SK-N-SH (cell line): ENCODE measurements around the gene MRGPRE. TPM values are rescaled to one million over a fixed set of nuclear protein-coding genes. Genes with fewer than 3 reads are reported as not detected.

Experiments
- CTCF ChIA-PET: fragments of 300-600, 350-600 bp; formaldehyde crosslinking; extraction: SDS; loops from one replicate; lab custom pipeline; 2021; lab: Yijun Ruan, JAX
- POLR2A ChIA-PET: fragments of 350-600 bp; sonication (Branson Sonifier 250); formaldehyde crosslinking; extraction: SDS; loops from one replicate; lab custom pipeline; 2020; ENCODE audit warnings: antibody characterized with exemption, inconsistent platforms; lab: Yijun Ruan, JAX
- DNase-seq: peaks from one replicate; pipeline ENCODE4 v3.0.0; 2012
- H2AFZ ChIP-seq: fragments of 200-600 bp; sonication (generic); 2 replicates; pipeline ENCODE4 v1.8.1; 2016; ENCODE audit warnings: antibody characterized with exemption, mild to moderate bottlenecking, low read depth
- H3F3A ChIP-seq: fragments of 200-600 bp; sonication (generic); replicated peaks from 2 replicates; pipeline ENCODE3; 2016; ENCODE audit warnings: antibody characterized with exemption, mild to moderate bottlenecking; ENCODE audit not compliant: insufficient read depth
- H3K27ac ChIP-seq, 2 experiments: fragments of 200-500 bp in 1 of 2; fragments of 200-600 bp in 1 of 2; sonication (Bioruptor generic) in 1 of 2; sonication (generic), shearing (Covaris generic) in 1 of 2; 2 replicates each; pipeline versions ENCODE4 v1.5.1 to v1.6.1; 2014 to 2016; ENCODE audit warnings: low read depth in 2 of 2, inconsistent platforms in 1 of 2, low read length in 1 of 2, mild to moderate bottlenecking in 1 of 2, mixed read lengths in 1 of 2
- H3K27me3 ChIP-seq: fragments of 200-600 bp; sonication (generic), shearing (Covaris generic); 2 replicates; pipeline ENCODE4 v1.6.1; 2016; ENCODE audit warnings: mixed run types; ENCODE audit not compliant: insufficient read depth
- H3K36me3 ChIP-seq, 2 experiments: fragments of 200-500 bp in 1 of 2; fragments of 200-600 bp in 1 of 2; sonication (Bioruptor generic) in 1 of 2; sonication (generic) in 1 of 2; replicated peaks in 1 of 2; 2 replicates each; pipeline versions ENCODE3 to v1.5.1; 2014 to 2016; ENCODE audit warnings: low read length in 1 of 2, mild to moderate bottlenecking in 1 of 2; ENCODE audit not compliant: insufficient read depth in 2 of 2, control insufficient read depth in 1 of 2
- H3K4me1 ChIP-seq, 2 experiments: fragments of 200-500 bp in 1 of 2; fragments of 200-600 bp in 1 of 2; sonication (Bioruptor generic) in 1 of 2; sonication (generic), shearing (Covaris generic) in 1 of 2; 2 replicates each; pipeline versions ENCODE4 v1.5.1 to v1.6.1; 2014 to 2016; ENCODE audit warnings: low read depth in 1 of 2, low read length in 1 of 2, mixed run types in 1 of 2; ENCODE audit not compliant: insufficient read depth in 2 of 2, control insufficient read depth in 1 of 2
- H3K4me2 ChIP-seq: fragments of 200-600 bp; sonication (generic), shearing (Covaris generic); 2 replicates; pipeline ENCODE4 v1.6.1; 2017; ENCODE audit warnings: mixed run types
- H3K4me3 ChIP-seq, 2 experiments: fragments of 200-500 bp in 1 of 2; fragments of 200-600 bp in 1 of 2; sonication (Bioruptor generic) in 1 of 2; sonication (generic), shearing (Covaris generic) in 1 of 2; 2 replicates each; pipeline versions ENCODE4 v1.5.1 to v1.8.1; 2014 to 2016; ENCODE audit warnings: low read depth in 2 of 2, inconsistent platforms in 1 of 2, low read length in 1 of 2, mild to moderate bottlenecking in 1 of 2, mixed read lengths in 1 of 2, moderate library complexity in 1 of 2
- H3K79me2 ChIP-seq: fragments of 200-600 bp; sonication (generic); 2 replicates; pipeline ENCODE4 v1.8.1; 2017; ENCODE audit warnings: mild to moderate bottlenecking; ENCODE audit not compliant: insufficient read depth
- H3K9ac ChIP-seq: fragments of 200-600 bp; sonication (generic); 2 replicates; pipeline ENCODE4 v1.6.1; 2017; ENCODE audit warnings: mixed run types
- H3K9me2 ChIP-seq: fragments of 200-600 bp; sonication (generic); 2 replicates; pipeline ENCODE4 v1.6.1; 2017; ENCODE audit warnings: mixed run types
- H3K9me3 ChIP-seq: fragments of 200-600 bp; sonication (generic); 2 replicates; pipeline ENCODE4 v1.6.1; 2017; ENCODE audit warnings: mixed run types, mild to moderate bottlenecking, moderate library complexity
- H4K20me1 ChIP-seq: fragments of 200-600 bp; sonication (generic); 2 replicates; pipeline ENCODE4 v1.6.1; 2017; ENCODE audit warnings: mild to moderate bottlenecking, mixed run types; ENCODE audit not compliant: insufficient read depth
- CTCF ChIP-seq: fragments of 200-600 bp; sonication (generic); IDR thresholded peaks from 2 replicates; pipeline ENCODE4 v1.6.1; 2017; ENCODE audit warnings: antibody characterized with exemption, mild to moderate bottlenecking, moderate library complexity
- FOSL2 ChIP-seq: IDR thresholded peaks from 2 replicates; pipeline ENCODE4 v1.4.0; 2012; ENCODE audit warnings: low read depth, mild to moderate bottlenecking, moderate library complexity, borderline replicate concordance
- FOXM1 ChIP-seq: IDR thresholded peaks from 2 replicates; pipeline ENCODE4 v1.4.0; 2012; ENCODE audit warnings: low read depth, mild to moderate bottlenecking
- GABPA ChIP-seq: IDR thresholded peaks from 2 replicates; pipeline ENCODE4 v1.4.0; 2012; ENCODE audit warnings: low read depth, mild to moderate bottlenecking
- GATA2 ChIP-seq: sonication (generic); formaldehyde crosslinking; IDR thresholded peaks from 2 replicates; pipeline ENCODE4 v1.5.0; 2020; ENCODE audit warnings: mild to moderate bottlenecking, missing genetic modification reagents
- MAX ChIP-seq: IDR thresholded peaks from 2 replicates; pipeline ENCODE4 v1.4.0; 2012; ENCODE audit warnings: low read depth
- MEF2A ChIP-seq: IDR thresholded peaks from 2 replicates; pipeline ENCODE4 v1.4.0; 2012; ENCODE audit warnings: low read depth, borderline replicate concordance
- POLR2AphosphoS5 ChIP-seq: IDR thresholded peaks from 2 replicates; pipeline ENCODE4 v1.6.1; 2012; ENCODE audit warnings: low read depth, low read length
- RAD21 ChIP-seq: IDR thresholded peaks from 2 replicates; pipeline ENCODE4 v1.6.1; 2012; ENCODE audit warnings: mild to moderate bottlenecking, low read length
- RFX5 ChIP-seq: IDR thresholded peaks from 2 replicates; pipeline ENCODE4 v1.6.1; 2012; ENCODE audit warnings: mild to moderate bottlenecking, improper control_type of control experiment, low read length
- RXRA ChIP-seq: IDR thresholded peaks from 2 replicates; pipeline ENCODE4 v1.4.0; 2012; ENCODE audit warnings: low read depth, mild to moderate bottlenecking, borderline replicate concordance
- TAF1 ChIP-seq: IDR thresholded peaks from 2 replicates; pipeline ENCODE4 v1.6.1; 2012; ENCODE audit warnings: low read depth, mild to moderate bottlenecking, low read length, moderate library complexity, borderline replicate concordance
- TCF12 ChIP-seq: IDR thresholded peaks from 2 replicates; pipeline ENCODE4 v1.4.0; 2012
- USF2 ChIP-seq: fragments of 150-350 bp; IDR thresholded peaks from 2 replicates; pipeline ENCODE4 v1.6.1; 2017; ENCODE audit warnings: antibody characterized with exemption, low read length, low read depth, borderline replicate concordance
- YY1 ChIP-seq: IDR thresholded peaks from 2 replicates; pipeline ENCODE4 v1.4.0; 2012; ENCODE audit warnings: low read depth, mild to moderate bottlenecking
- WGBS: methylation state at CpG from one replicate; pipeline ENCODE4 v1.1.6; 2017; ENCODE audit warnings: low lambda C conversion rate; 5-methylcytosine and 5-hydroxymethylcytosine counted together
- polyA plus RNA-seq, 3 experiments: library from polyadenylated mRNA; depleted of rRNA; stranded (reverse); fragments of >200 nt; gene quantifications; 2 replicates each; pipeline ENCODE4 v1.2.3, GENCODE V29; 2012

The MRGPRE gene
- polyA plus RNA-seq, 1 of the 3 experiments (the other 2 are of a cell fraction): not detected

GRCh38 chr11:3192511-3193372, 39.5 kb downstream of the MRGPRE start:
- no peaks in the 10 kb centered on the region for H3F3A ChIP-seq
- no peak overlapping the region for H3K9ac ChIP-seq
- no peak for DNase-seq
- TF ChIP-seq FOSL2 (no peak), RXRA (no peak), YY1 (no peak), RFX5 (no peak), TAF1 (no peak), CTCF (no peak), RAD21 (no peak), POLR2AphosphoS5 (no peak), MAX (no peak), GABPA (no peak)
- ChIA-PET CTCF (interaction anchor here (0.8 to 2.6 kb wide), 3 partner anchors 8 to 155 kb away, joined by 3 to 8 read pairs (median 5); no protein-coding TSS in a partner anchor), POLR2A (no interaction called here)
- no peaks in the 10 kb centered on the region for H3K27me3 ChIP-seq
- H3K9me2 ChIP-seq: no peaks in the 10 kb centered on the region
- WGBS: 76% methylated on average over 8 of the region's 14 CpGs
- H3K4me1 ChIP-seq: peaks cover 0 to 13% of the 10 kb centered on the region in 2 experiments; a peak in 1 of 4 replicates
- H3K4me2 ChIP-seq: no peak overlapping the region
- H3K27ac ChIP-seq: no peak overlapping the region
- no peaks in the 10 kb centered on the region for H3K79me2 ChIP-seq
- H2AFZ ChIP-seq: no peak overlapping the region
- H3K9me3 ChIP-seq: no peaks in the 10 kb centered on the region
- no peak overlapping the region for H3K4me3 ChIP-seq
- H3K36me3 ChIP-seq: no peaks in the 10 kb centered on the region
- H4K20me1 ChIP-seq: no peaks in the 10 kb centered on the region

GRCh38 chr11:3191586-3192324, 40.5 kb downstream of the MRGPRE start:
- H2AFZ ChIP-seq: no peak overlapping the region
- no peaks in the 10 kb centered on the region for H3K79me2 ChIP-seq
- no peaks in the 10 kb centered on the region for H3K27me3 ChIP-seq
- H4K20me1 ChIP-seq: no peaks in the 10 kb centered on the region
- no peak overlapping the region for H3K4me2 ChIP-seq
- no peak for DNase-seq
- H3F3A ChIP-seq: no peaks in the 10 kb centered on the region
- H3K4me1 ChIP-seq: peaks cover 0 to 11% of the 10 kb centered on the region in 2 experiments; a peak in 1 of 4 replicates
- H3K36me3 ChIP-seq: no peaks in the 10 kb centered on the region
- H3K9me2 ChIP-seq: no peaks in the 10 kb centered on the region
- WGBS: 76% methylated on average over 19 of the region's 19 CpGs
- H3K4me3 ChIP-seq: no peak overlapping the region
- no peak for TF ChIP-seq TCF12
- no peak for TF ChIP-seq FOXM1
- no peak for TF ChIP-seq RAD21
- TF ChIP-seq MEF2A: no peak
- no peak for TF ChIP-seq GABPA
- no peak for TF ChIP-seq GATA2 (CRISPR knock-in tag)
- TF ChIP-seq USF2: no peak
- no peaks in the 10 kb centered on the region for H3K9me3 ChIP-seq
- CTCF ChIA-PET: interaction anchor here (0.8 to 1.8 kb wide), 3 partner anchors 100 to 902 kb away, joined by 3 to 5 read pairs (median 3); no protein-coding TSS in a partner anchor
- H3K27ac ChIP-seq: no peak overlapping the region
- POLR2A ChIA-PET: no interaction called here
- H3K9ac ChIP-seq: no peak overlapping the region
